Measurements from ENCODE around the gene SLC9A3. TPM values are rescaled to one million over a fixed set of nuclear protein-coding genes. Genes with fewer than 3 reads are reported as not detected.

Gene SLC9A3
- total and polyA plus RNA-seq, 2 donors: 1.3 to 1.9 TPM

- H3K4me1 ChIP-seq (ENCODE audit: control insufficient read depth in 2 of 2, insufficient read depth in 2 of 2, low read length in 2 of 2): no peaks in the 10 kb centered on the region
- H3K36me3 ChIP-seq (ENCODE audit: control insufficient read depth in 2 of 2, insufficient read depth in 2 of 2, low read length in 1 of 2): no peaks in the 10 kb centered on the region
- DNase-seq (ENCODE audit: low read depth in 6 of 9, low spot score in 9 of 9): no peak
- H3K4me3 ChIP-seq (ENCODE audit: low read length in 2 of 2): no peak overlapping the region
- H3K9me3 ChIP-seq (ENCODE audit: control insufficient read depth in 2 of 2, insufficient read depth in 1 of 2, low read length in 1 of 2): no peaks in the 10 kb centered on the region
- H3K27ac ChIP-seq (ENCODE audit: low read depth in 1 of 2, low read length in 1 of 2): no peak overlapping the region
- peaks cover 5 to 36% of the 10 kb centered on the region in 2 donors for H3K27me3 ChIP-seq (ENCODE audit: control insufficient read depth in 2 of 2, insufficient read depth in 1 of 2, low read length in 1 of 2)
- 94% methylated on average over 23 of the region's 23 CpGs for WGBS
Measured at GRCh38 chr5:569358-569867, 45.2 kb upstream of the SLC9A3 start.

DNA sequence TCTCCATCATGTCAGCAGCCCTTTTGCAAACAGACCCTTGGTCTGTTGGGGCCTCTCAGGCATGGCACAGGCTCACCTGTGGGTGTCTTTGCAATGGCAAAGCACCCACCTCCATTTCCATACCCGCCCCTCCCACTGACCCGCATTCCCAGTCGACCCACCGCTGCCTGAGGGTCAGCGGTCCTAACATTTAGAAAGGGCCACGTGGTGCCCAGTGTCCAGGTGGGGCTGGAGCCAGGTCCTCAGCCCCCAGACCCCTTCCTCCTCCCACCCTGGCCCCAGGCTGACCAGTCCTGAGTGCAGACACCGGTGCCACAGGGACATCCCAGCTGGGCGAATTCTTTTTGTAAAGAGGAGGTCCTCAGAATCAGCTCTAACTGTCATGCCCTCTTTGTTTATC is 44.6 kb upstream of the SLC9A3 start:
- peaks cover 5 to 32% of the 10 kb centered on the region in 2 donors for H3K27me3 ChIP-seq (ENCODE audit: control insufficient read depth in 2 of 2, insufficient read depth in 1 of 2, low read length in 1 of 2)

DNA sequence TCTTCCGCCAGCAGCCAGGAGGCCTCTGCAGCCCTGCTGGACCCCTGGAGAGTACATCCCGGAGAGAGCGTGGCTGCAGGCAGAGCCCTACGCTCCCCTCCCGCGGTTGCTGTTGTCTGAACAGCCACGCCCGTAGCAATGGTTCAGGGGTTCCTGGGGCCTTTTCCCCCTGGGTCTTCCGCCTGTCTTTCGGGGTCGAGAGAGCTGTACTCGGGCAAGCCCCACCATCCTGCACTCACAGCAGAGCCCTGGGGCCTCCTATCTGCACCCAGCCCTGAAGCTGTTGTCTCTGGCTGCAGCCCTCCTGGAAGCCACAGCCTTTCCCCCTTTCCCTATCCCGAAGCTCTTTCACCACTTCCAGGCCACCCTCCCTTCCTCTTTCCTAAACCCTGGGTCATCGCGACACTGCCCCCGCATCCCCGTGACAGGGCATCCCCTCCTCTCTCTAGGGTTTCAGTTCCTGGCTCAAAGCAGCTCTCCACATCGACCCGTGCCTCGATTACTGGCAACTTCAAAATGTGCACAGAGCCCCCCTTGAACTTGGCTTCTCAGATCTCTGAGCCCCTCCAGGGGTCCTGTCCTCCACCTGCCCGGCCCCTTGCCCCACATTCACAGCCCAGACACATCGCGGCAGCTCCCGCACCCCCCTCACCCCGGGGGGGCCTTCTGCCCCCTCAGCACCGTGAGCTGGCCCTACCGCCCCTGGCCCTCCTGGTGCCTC is 44.0 kb upstream of the SLC9A3 start:
- 79% methylated on average over 27 of the region's 27 CpGs for WGBS
- Histone ChIP-seq H3K27me3 (ENCODE audit: control insufficient read depth in 2 of 2, insufficient read depth in 1 of 2, low read length in 1 of 2) (peaks cover 5 to 30% of the 10 kb centered on the region in 2 donors), H3K36me3 (ENCODE audit: control insufficient read depth in 2 of 2, insufficient read depth in 2 of 2, low read length in 1 of 2) (no peaks in the 10 kb centered on the region), H3K4me3 (ENCODE audit: low read length in 2 of 2) (no peak overlapping the region), H3K4me1 (ENCODE audit: control insufficient read depth in 2 of 2, insufficient read depth in 2 of 2, low read length in 2 of 2) (no peaks in the 10 kb centered on the region), H3K9me3 (ENCODE audit: control insufficient read depth in 2 of 2, insufficient read depth in 1 of 2, low read length in 1 of 2) (no peaks in the 10 kb centered on the region), H3K27ac (ENCODE audit: low read depth in 1 of 2, low read length in 1 of 2) (no peak overlapping the region)
- no peak for DNase-seq (ENCODE audit: low read depth in 6 of 9, low spot score in 9 of 9)

More for the DNA sequence above, 44.6 kb upstream of the SLC9A3 start:
- no peak for DNase-seq (ENCODE audit: low read depth in 6 of 9, low spot score in 9 of 9)
- WGBS: 88% methylated on average over 8 of the region's 8 CpGs
- H3K4me3 ChIP-seq (ENCODE audit: low read length in 2 of 2): no peak overlapping the region
- H3K36me3 ChIP-seq (ENCODE audit: control insufficient read depth in 2 of 2, insufficient read depth in 2 of 2, low read length in 1 of 2): no peaks in the 10 kb centered on the region
- H3K4me1 ChIP-seq (ENCODE audit: control insufficient read depth in 2 of 2, insufficient read depth in 2 of 2, low read length in 2 of 2): no peaks in the 10 kb centered on the region
- H3K9me3 ChIP-seq (ENCODE audit: control insufficient read depth in 2 of 2, insufficient read depth in 1 of 2, low read length in 1 of 2): no peaks in the 10 kb centered on the region
- no peak overlapping the region for H3K27ac ChIP-seq (ENCODE audit: low read depth in 1 of 2, low read length in 1 of 2)

GRCh38 chr5:567664-568060 is 43.4 kb upstream of the SLC9A3 start:
- 88% methylated on average over 13 of the region's 13 CpGs for WGBS
- DNase-seq (ENCODE audit: low read depth in 6 of 9, low spot score in 9 of 9): no peak
- no peaks in the 10 kb centered on the region for H3K36me3 ChIP-seq (ENCODE audit: control insufficient read depth in 2 of 2, insufficient read depth in 2 of 2, low read length in 1 of 2)
- no peak overlapping the region for H3K4me3 ChIP-seq (ENCODE audit: low read length in 2 of 2)
- no peaks in the 10 kb centered on the region for H3K4me1 ChIP-seq (ENCODE audit: control insufficient read depth in 2 of 2, insufficient read depth in 2 of 2, low read length in 2 of 2)
- peaks cover 5 to 30% of the 10 kb centered on the region in 2 donors for H3K27me3 ChIP-seq (ENCODE audit: control insufficient read depth in 2 of 2, insufficient read depth in 1 of 2, low read length in 1 of 2)
- no peaks in the 10 kb centered on the region for H3K9me3 ChIP-seq (ENCODE audit: control insufficient read depth in 2 of 2, insufficient read depth in 1 of 2, low read length in 1 of 2)
- no peak overlapping the region for H3K27ac ChIP-seq (ENCODE audit: low read depth in 1 of 2, low read length in 1 of 2)

- WGBS: 91% methylated on average over 16 of the region's 16 CpGs
- H3K27me3 ChIP-seq (ENCODE audit: control insufficient read depth in 2 of 2, insufficient read depth in 1 of 2, low read length in 1 of 2): peaks cover 5 to 26% of the 10 kb centered on the region in 2 donors
- H3K27ac ChIP-seq (ENCODE audit: low read depth in 1 of 2, low read length in 1 of 2): no peak overlapping the region
- H3K4me3 ChIP-seq (ENCODE audit: low read length in 2 of 2): no peak overlapping the region
- DNase-seq (ENCODE audit: low read depth in 6 of 9, low spot score in 9 of 9): no peak
- H3K4me1 ChIP-seq (ENCODE audit: control insufficient read depth in 2 of 2, insufficient read depth in 2 of 2, low read length in 2 of 2): no peaks in the 10 kb centered on the region
- no peaks in the 10 kb centered on the region for H3K36me3 ChIP-seq (ENCODE audit: control insufficient read depth in 2 of 2, insufficient read depth in 2 of 2, low read length in 1 of 2)
- H3K9me3 ChIP-seq (ENCODE audit: control insufficient read depth in 2 of 2, insufficient read depth in 1 of 2, low read length in 1 of 2): no peaks in the 10 kb centered on the region
Measured at GRCh38 chr5:566636-567309, 42.5 kb upstream of the SLC9A3 start.

DNA sequence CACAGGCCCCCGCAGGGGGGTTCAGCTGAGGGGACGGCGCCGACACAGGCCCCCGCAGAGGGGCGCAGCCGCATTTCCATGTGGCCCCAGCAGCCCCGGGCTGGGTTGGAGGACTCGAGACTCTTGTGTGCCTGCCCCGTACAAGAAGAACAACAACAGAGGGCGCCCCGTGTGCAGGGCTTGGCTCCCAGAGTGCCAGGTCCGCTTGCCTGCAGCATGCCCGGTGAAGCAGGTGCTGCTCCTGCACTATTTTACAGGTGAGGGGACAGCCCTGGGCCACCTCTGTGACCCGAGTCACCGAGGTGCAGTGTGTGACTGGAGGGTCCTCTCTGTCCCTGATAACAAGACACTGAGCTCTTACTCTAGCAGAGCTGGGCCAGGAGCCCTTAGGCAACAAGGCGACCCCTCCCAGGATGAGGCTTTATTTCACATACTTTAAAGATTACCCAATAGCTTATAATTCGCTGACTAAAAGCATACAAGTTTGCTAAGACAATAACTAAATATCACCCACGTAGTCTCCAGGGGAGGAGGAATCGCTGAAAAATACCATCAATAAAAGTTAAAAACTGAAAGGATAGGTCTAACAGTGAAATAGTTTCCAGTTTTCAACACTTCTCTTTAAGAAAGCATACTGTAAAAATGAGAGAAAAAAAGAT is 41.7 kb upstream of the SLC9A3 start:
- WGBS: 53% methylated on average over 20 of the region's 20 CpGs
- Histone ChIP-seq H3K27me3 (ENCODE audit: control insufficient read depth in 2 of 2, insufficient read depth in 1 of 2, low read length in 1 of 2) (peaks cover 5 to 32% of the 10 kb centered on the region in 2 donors), H3K4me3 (ENCODE audit: low read length in 2 of 2) (no peak overlapping the region), H3K4me1 (ENCODE audit: control insufficient read depth in 2 of 2, insufficient read depth in 2 of 2, low read length in 2 of 2) (no peaks in the 10 kb centered on the region), H3K9me3 (ENCODE audit: control insufficient read depth in 2 of 2, insufficient read depth in 1 of 2, low read length in 1 of 2) (no peaks in the 10 kb centered on the region), H3K27ac (ENCODE audit: low read depth in 1 of 2, low read length in 1 of 2) (no peak overlapping the region), H3K36me3 (ENCODE audit: control insufficient read depth in 2 of 2, insufficient read depth in 2 of 2, low read length in 1 of 2) (no peaks in the 10 kb centered on the region)
- DNase-seq (ENCODE audit: low read depth in 6 of 9, low spot score in 9 of 9): no peak

- 76% methylated on average over 21 of the region's 21 CpGs for WGBS
- peaks cover 0 to 4% of the 10 kb centered on the region in 2 donors for H3K9me3 ChIP-seq (ENCODE audit: control insufficient read depth in 2 of 2, insufficient read depth in 1 of 2, low read length in 1 of 2)
- peaks cover 3 to 24% of the 10 kb centered on the region in 2 donors for H3K27me3 ChIP-seq (ENCODE audit: control insufficient read depth in 2 of 2, insufficient read depth in 1 of 2, low read length in 1 of 2)
- H3K4me3 ChIP-seq (ENCODE audit: low read length in 2 of 2): no peak overlapping the region
- H3K4me1 ChIP-seq (ENCODE audit: control insufficient read depth in 2 of 2, insufficient read depth in 2 of 2, low read length in 2 of 2): no peaks in the 10 kb centered on the region
- no peak overlapping the region for H3K27ac ChIP-seq (ENCODE audit: low read depth in 1 of 2, low read length in 1 of 2)
- H3K36me3 ChIP-seq (ENCODE audit: control insufficient read depth in 2 of 2, insufficient read depth in 2 of 2, low read length in 1 of 2): no peaks in the 10 kb centered on the region
- DNase-seq (ENCODE audit: low read depth in 6 of 9, low spot score in 9 of 9): no peak
Measured at GRCh38 chr5:561408-561807, 37.2 kb upstream of the SLC9A3 start.

DNA sequence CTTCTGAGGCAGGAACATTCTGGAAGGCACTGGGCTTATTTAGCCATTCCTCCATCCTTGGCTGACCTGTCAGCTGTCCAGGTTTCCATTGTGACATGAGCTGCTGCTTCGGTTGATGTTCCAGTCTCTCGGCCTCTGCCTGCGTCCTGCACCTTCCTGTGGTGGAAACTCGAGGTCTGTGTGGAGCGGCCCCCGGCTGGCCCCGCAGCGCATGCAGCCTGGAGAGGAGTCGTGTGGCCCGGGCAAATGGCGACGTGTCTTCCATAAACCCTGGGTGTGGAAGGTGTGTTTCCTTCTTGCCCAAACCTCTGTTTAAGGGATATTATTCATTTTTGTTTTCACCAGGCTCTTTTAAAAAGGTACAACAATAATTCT is 36.5 kb upstream of the SLC9A3 start:
- DNase-seq (ENCODE audit: low read depth in 6 of 9, low spot score in 9 of 9): no peak
- Histone ChIP-seq H3K27ac (ENCODE audit: low read depth in 1 of 2, low read length in 1 of 2) (no peak overlapping the region), H3K36me3 (ENCODE audit: control insufficient read depth in 2 of 2, insufficient read depth in 2 of 2, low read length in 1 of 2) (no peaks in the 10 kb centered on the region), H3K9me3 (ENCODE audit: control insufficient read depth in 2 of 2, insufficient read depth in 1 of 2, low read length in 1 of 2) (peaks cover 0 to 4% of the 10 kb centered on the region in 2 donors), H3K4me3 (ENCODE audit: low read length in 2 of 2) (no peak overlapping the region), H3K4me1 (ENCODE audit: control insufficient read depth in 2 of 2, insufficient read depth in 2 of 2, low read length in 2 of 2) (no peaks in the 10 kb centered on the region), H3K27me3 (ENCODE audit: control insufficient read depth in 2 of 2, insufficient read depth in 1 of 2, low read length in 1 of 2) (peaks cover 0 to 19% of the 10 kb centered on the region in 2 donors)
- 81% methylated on average over 12 of the region's 12 CpGs for WGBS
